Measurements from ENCODE around the gene SERPINB6. TPM values are rescaled to one million over a fixed set of nuclear protein-coding genes. Genes with fewer than 3 reads are reported as not detected.

Gene SERPINB6
- total RNA-seq, 1 experiment from 2014 or later, result 39.0 TPM

DNA sequence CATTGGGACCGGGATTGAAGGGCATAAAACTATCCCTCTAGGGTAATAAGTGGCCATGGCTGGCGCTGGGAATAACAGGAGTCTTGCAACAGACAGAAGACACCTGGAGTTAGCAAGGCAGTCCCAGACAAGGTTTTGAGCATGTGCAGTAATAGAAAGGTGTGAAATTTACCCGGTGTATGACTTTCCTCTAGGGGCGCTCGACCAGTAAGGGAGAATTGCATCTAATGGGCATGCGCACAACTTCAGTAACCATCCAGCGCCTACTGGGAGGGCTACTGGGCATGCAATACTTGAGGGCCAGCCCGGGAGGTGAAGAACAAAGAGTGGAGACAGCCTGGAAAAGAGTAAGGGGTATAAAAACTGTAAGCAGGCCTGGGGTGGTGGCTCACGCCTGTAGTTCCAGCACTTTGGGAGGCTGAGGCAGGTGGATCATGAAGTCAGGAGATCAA is 32.7 kb downstream of the SERPINB6 start:
- Histone ChIP-seq H3K79me1 (ENCODE audit: insufficient read depth, low read depth, low read length, poor library complexity, severe bottlenecking) (no peaks in the 10 kb centered on the region), H2AK5ac (ENCODE audit: insufficient read length, low read length) (no peak overlapping the region), H2BK15ac (ENCODE audit: low read depth, low read length) (no peak overlapping the region), H2BK20ac (ENCODE audit: low read depth, low read length, poor library complexity, severe bottlenecking) (no peak overlapping the region), H3K23me2 (ENCODE audit: insufficient read length, low read depth, low read length, poor library complexity, severe bottlenecking) (no peaks in the 10 kb centered on the region), H3K27me3 (ENCODE audit: insufficient read depth, low read length) (no peaks in the 10 kb centered on the region), H4K91ac (ENCODE audit: insufficient read length, low read depth, low read length) (no peak overlapping the region), H4K5ac (ENCODE audit: insufficient read length, low read depth, low read length) (no peak overlapping the region), H2BK12ac (ENCODE audit: insufficient read length, low read depth, low read length) (no peak overlapping the region), H4K20me1 (ENCODE audit: control insufficient read depth, insufficient read depth, insufficient read length) (no peaks in the 10 kb centered on the region), H3K14ac (ENCODE audit: insufficient read depth, low read length) (no peak overlapping the region), H3K4ac (ENCODE audit: low read depth, low read length) (no peak overlapping the region), H2BK5ac (ENCODE audit: insufficient read length, low read length) (no peak overlapping the region), H4K8ac (replicated peaks; ENCODE audit: insufficient read length, low read depth, low read length) (no peak overlapping the region), H2AFZ (ENCODE audit: low read length) (no peak overlapping the region), H3K4me2 (ENCODE audit: insufficient read depth, insufficient read length, low read length) (no peak overlapping the region), H3K27ac (ENCODE audit: insufficient read length, low read depth, low read length) (no peak overlapping the region), H3K79me2 (ENCODE audit: insufficient read depth, low read length) (no peaks in the 10 kb centered on the region), H3K56ac (ENCODE audit: insufficient read length, low read depth, low read length) (no peak overlapping the region), H2BK120ac (ENCODE audit: low read depth, low read length, poor library complexity, severe bottlenecking) (no peak overlapping the region), H3K18ac (ENCODE audit: insufficient read length, low read depth, low read length) (no peak overlapping the region), H3K23ac (ENCODE audit: insufficient read length, low read depth, low read length) (no peak overlapping the region), H3T11ph (ENCODE audit: low read length) (no peak overlapping the region), H3K9ac (ENCODE audit: extremely low read depth, insufficient read length, low read length) (no peak overlapping the region), H3K4me1 (ENCODE audit: insufficient read depth, low read length) (no peaks in the 10 kb centered on the region), H3K9me3 (ENCODE audit: control insufficient read depth, low read depth, low read length) (no peaks in the 10 kb centered on the region)
- TF ChIP-seq, protein P1, sequence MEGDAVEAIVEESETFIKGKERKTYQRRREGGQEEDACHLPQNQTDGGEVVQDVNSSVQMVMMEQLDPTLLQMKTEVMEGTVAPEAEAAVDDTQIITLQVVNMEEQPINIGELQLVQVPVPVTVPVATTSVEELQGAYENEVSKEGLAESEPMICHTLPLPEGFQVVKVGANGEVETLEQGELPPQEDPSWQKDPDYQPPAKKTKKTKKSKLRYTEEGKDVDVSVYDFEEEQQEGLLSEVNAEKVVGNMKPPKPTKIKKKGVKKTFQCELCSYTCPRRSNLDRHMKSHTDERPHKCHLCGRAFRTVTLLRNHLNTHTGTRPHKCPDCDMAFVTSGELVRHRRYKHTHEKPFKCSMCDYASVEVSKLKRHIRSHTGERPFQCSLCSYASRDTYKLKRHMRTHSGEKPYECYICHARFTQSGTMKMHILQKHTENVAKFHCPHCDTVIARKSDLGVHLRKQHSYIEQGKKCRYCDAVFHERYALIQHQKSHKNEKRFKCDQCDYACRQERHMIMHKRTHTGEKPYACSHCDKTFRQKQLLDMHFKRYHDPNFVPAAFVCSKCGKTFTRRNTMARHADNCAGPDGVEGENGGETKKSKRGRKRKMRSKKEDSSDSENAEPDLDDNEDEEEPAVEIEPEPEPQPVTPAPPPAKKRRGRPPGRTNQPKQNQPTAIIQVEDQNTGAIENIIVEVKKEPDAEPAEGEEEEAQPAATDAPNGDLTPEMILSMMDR (conservative IDR thresholded peaks at IDR 0.05), result peak; percentile 49
- Mint-ChIP-seq H3K4me1 (peaks cover 16 to 20% of the 10 kb centered on the region in 2 experiments), H3K27ac (no peak overlapping the region; a peak in 1 of 7 replicates), H3K36me3 (ENCODE audit: insufficient read depth in 1 of 3, low read depth in 3 of 3) (peaks cover 5 to 9% (median 7%) of the 10 kb centered on the region in 3 experiments; a peak in 4 of 7 replicates), H3K4me3 (no peak overlapping the region), H3K27me3 (ENCODE audit: low read depth) (no peaks in the 10 kb centered on the region; the same call in 1 of the 2 replicates), H3K9me3 (peaks cover 11% of the 10 kb centered on the region in 2 experiments; a peak in 3 of 5 replicates)
- DNase-seq, result no peak
- no CpG with 5 or more reads among the region's 9 CpGs for WGBS (ENCODE audit: extremely low coverage, insufficient read length, low lambda C conversion rate)

All from H9 (cell line).